HepG2 (cell line): Measurements from ENCODE around the gene S100A6. TPM values are rescaled to one million over a fixed set of nuclear protein-coding genes. Genes with fewer than 3 reads are reported as not detected.

Experiments used
- DNMT3B ChIP-seq: conservative IDR thresholded peaks from 2 replicates; pipeline ENCODE4 v1.6.1; 2016; ENCODE audit warnings: missing biosample characterization, control low read depth
- EHMT2 ChIP-seq: fragments of 200-600 bp; sonication (generic); IDR thresholded peaks from 2 replicates; pipeline ENCODE4 v1.7.0; 2017; ENCODE audit warnings: antibody characterized with exemption, low read depth, low read length, borderline replicate concordance
- FOXJ3 ChIP-seq: sonication (generic); formaldehyde crosslinking; IDR thresholded peaks from 2 replicates; pipeline ENCODE4 v1.4.0; 2020; ENCODE audit warnings: missing genetic modification reagents, mild to moderate bottlenecking, borderline replicate concordance
- IRF2 ChIP-seq: IDR thresholded peaks from 2 replicates; pipeline ENCODE4 v1.6.1; 2018; ENCODE audit warnings: missing genetic modification reagents, missing compliant biosample characterization
- KAT8 ChIP-seq: IDR thresholded peaks from 2 replicates; pipeline ENCODE4 v1.6.1; 2016; ENCODE audit warnings: missing genetic modification reagents, missing compliant biosample characterization
- KDM2A ChIP-seq: sonication (generic); formaldehyde crosslinking; IDR thresholded peaks from 2 replicates; pipeline ENCODE4 v1.4.0; 2020; ENCODE audit warnings: low read depth, missing genetic modification reagents, borderline replicate concordance
- MAFG ChIP-seq: sonication (generic); formaldehyde crosslinking; IDR thresholded peaks from 2 replicates; pipeline ENCODE4 v1.5.1; 2020; ENCODE audit warnings: mild to moderate bottlenecking, missing genetic modification reagents
- MXI1 ChIP-seq: IDR thresholded peaks from 3 replicates; pipeline ENCODE4 v1.6.1; 2012; ENCODE audit warnings: low read depth, low read length, inconsistent platforms, borderline replicate concordance
- NFKB2 ChIP-seq: sonication (generic); formaldehyde crosslinking; IDR thresholded peaks from 2 replicates; pipeline ENCODE4 v1.4.0; 2020; ENCODE audit warnings: missing genetic modification reagents, borderline replicate concordance
- POLR2G ChIP-seq: fragments of 200-400 bp; formaldehyde crosslinking; IDR thresholded peaks from 2 replicates; pipeline ENCODE4 v1.6.1; 2018; ENCODE audit warnings: mild to moderate bottlenecking, low read depth, low read length, moderate library complexity
- RFX1 ChIP-seq: fragments of 450-650 bp; IDR thresholded peaks from 2 replicates; pipeline ENCODE4 v1.6.1; 2017
- SIN3A ChIP-seq: IDR thresholded peaks from 2 replicates; pipeline ENCODE4 v1.6.1; 2011; ENCODE audit warnings: low read depth, mild to moderate bottlenecking, control low read depth, low read length, borderline replicate concordance
- SNAI1 ChIP-seq: sonication (generic); formaldehyde crosslinking; IDR thresholded peaks from 2 replicates; pipeline ENCODE4 v1.5.0; 2020; ENCODE audit warnings: mild to moderate bottlenecking, missing genetic modification reagents, borderline replicate concordance
- SP140L ChIP-seq: sonication (generic); formaldehyde crosslinking; IDR thresholded peaks from 2 replicates; pipeline ENCODE4 v1.4.0; 2020; ENCODE audit warnings: missing genetic modification reagents, borderline replicate concordance
- ZNF891 ChIP-seq: sonication (generic); formaldehyde crosslinking; IDR thresholded peaks from 2 replicates; pipeline ENCODE4 v1.5.0; 2020; ENCODE audit warnings: mild to moderate bottlenecking, missing genetic modification reagents
- ZSCAN21 ChIP-seq: sonication (generic); formaldehyde crosslinking; IDR thresholded peaks from 2 replicates; pipeline ENCODE4 v1.8.0; 2022; ENCODE audit warnings: mild to moderate bottlenecking, missing genetic modification reagents, moderate library complexity, borderline replicate concordance
- polyA plus RNA-seq, 8 experiments: library from polyadenylated mRNA; depleted of rRNA in 3 of 8; stranded (reverse) in 7 of 8; unstranded in 1 of 8; fragments of >200 nt; fragmentation: Illumina TruSeq in 4 of 8; extraction: Trizol in 4 of 8; gene quantifications; 2 replicates each; pipeline versions ENCODE4 v1.2.1 to v1.2.3, GENCODE V29; 2011 to 2016; ENCODE audit warnings: low read depth in 4 of 8, missing spikeins in 1 of 8, mixed read lengths in 1 of 8; ENCODE audit not compliant: insufficient read depth in 1 of 8
- total RNA-seq, 5 experiments: library from RNA; depleted of rRNA; stranded (reverse); fragments of >200 nt; fragmentation: Illumina TruSeq; extraction: Trizol; gene quantifications; 2 replicates each; pipeline ENCODE4 v1.2.3, GENCODE V29; 2016; ENCODE audit warnings: low read depth in 1 of 5
- TF ChIP-seq, protein P1 (sequence below): IDR thresholded peaks from 2 replicates; pipeline ENCODE4 v1.6.1; 2016; ENCODE audit warnings: low read depth, control low read depth
- TF ChIP-seq, protein P2 (sequence below): IDR thresholded peaks from 2 replicates; pipeline ENCODE4 v1.6.1; 2016; ENCODE audit warnings: missing compliant biosample characterization, missing genetic modification reagents, borderline replicate concordance

Gene S100A6
- total and polyA plus RNA-seq, 2 of the 13 experiments (the other 11 are each of a cell fraction or from before 2014, with no cell fraction given): 72.9 to 85.0 TPM

DNA sequence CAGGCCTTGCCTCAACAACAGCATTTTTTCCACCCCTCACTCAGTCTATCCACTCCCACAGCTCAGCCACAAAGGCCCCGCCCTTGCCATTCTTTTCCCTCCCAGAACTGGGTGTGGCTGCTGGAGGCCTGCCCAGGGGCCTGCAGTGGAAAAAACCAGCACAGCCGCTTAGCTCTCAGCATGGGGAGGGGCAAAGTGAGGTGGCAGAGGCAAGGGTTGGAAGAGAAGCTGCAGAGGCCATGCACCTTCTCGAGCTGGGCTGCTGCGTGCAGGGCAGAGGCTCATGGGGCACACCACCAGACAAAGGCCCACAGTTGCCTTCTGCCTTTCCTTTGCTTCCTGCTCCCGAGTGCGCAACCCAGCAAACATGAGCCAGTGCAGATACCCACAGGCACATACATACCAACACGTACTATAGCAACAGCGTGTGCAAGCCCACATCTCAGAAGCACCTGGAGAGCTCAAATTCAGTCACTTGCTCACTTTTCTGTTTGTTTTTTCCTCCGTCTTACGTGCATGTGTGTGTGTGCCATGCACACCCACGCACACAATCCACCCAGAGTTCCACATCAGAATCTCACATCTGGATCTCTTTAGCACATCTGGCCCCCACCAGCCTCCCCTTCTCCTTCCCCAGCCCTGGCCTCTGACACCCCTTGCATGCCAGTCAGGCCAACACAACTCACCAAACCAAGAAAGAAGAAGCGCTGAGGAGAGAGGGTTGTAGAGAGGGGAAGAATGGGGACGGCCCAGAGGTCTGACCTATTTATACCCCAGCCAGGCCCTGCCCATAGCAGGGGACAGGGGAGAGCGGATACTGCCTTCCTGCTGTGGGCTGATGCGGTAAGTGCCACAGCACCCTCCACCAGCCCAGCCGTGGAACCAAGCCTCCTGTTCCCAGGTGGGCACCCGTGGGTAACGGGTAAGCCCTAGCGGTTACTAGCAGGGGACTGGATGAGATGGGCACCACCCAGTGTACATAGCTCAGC is 9.6 kb upstream of the S100A6 start, which contains the start of gene S100A4 (continued):
- TF ChIP-seq SIN3A (no peak), RFX1 (no peak), KAT8 (CRISPR knock-in tag) (peak; percentile 57; the same call in 1 of the 2 replicates), DNMT3B (CRISPR knock-in tag) (no peak), ZNF891 (CRISPR knock-in tag) (no peak), SP140L (CRISPR knock-in tag) (no peak), POLR2G (peak; percentile 82), IRF2 (peak; percentile 31; the same call in 1 of the 2 replicates), MXI1 (0 out of 3 replicates have a peak, but pooled peaks have one; percentile 21), FOXJ3 (CRISPR knock-in tag) (no peak), ZSCAN21 (CRISPR knock-in tag) (peak; percentile 69; the same call in 1 of the 2 replicates), KDM2A (CRISPR knock-in tag) (peak; percentile 50; the same call in 1 of the 2 replicates), EHMT2 (no peak), SNAI1 (CRISPR knock-in tag) (no peak), NFKB2 (CRISPR knock-in tag) (no peak), MAFG (no peak)
- TF ChIP-seq, protein P1, sequence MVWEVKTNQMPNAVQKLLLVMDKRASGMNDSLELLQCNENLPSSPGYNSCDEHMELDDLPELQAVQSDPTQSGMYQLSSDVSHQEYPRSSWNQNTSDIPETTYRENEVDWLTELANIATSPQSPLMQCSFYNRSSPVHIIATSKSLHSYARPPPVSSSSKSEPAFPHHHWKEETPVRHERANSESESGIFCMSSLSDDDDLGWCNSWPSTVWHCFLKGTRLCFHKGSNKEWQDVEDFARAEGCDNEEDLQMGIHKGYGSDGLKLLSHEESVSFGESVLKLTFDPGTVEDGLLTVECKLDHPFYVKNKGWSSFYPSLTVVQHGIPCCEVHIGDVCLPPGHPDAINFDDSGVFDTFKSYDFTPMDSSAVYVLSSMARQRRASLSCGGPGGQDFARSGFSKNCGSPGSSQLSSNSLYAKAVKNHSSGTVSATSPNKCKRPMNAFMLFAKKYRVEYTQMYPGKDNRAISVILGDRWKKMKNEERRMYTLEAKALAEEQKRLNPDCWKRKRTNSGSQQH (CRISPR knock-in tag): 0 out of 2 replicates have a peak, but pooled peaks have one; percentile 41
- TF ChIP-seq, protein P2, sequence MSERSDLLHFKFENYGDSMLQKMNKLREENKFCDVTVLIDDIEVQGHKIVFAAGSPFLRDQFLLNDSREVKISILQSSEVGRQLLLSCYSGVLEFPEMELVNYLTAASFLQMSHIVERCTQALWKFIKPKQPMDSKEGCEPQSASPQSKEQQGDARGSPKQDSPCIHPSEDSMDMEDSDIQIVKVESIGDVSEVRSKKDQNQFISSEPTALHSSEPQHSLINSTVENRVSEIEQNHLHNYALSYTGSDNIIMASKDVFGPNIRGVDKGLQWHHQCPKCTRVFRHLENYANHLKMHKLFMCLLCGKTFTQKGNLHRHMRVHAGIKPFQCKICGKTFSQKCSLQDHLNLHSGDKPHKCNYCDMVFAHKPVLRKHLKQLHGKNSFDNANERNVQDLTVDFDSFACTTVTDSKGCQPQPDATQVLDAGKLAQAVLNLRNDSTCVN (CRISPR knock-in tag): peak; percentile 43; the same call in 1 of the 2 replicates
